IPS-15b (cell line): Measurements from ENCODE around the gene NDUFS5.

ENCODE experiments used
- H3K27me3 ChIP-seq: one replicate; pipeline ENCODE4 v1.6.1; 2013; ENCODE audit warnings: low read length; ENCODE audit not compliant: control insufficient read depth, insufficient read depth
- H3K36me3 ChIP-seq: one replicate; pipeline ENCODE4 v1.6.1; 2013; ENCODE audit warnings: low read length; ENCODE audit not compliant: control insufficient read depth, insufficient read depth
- H3K4me1 ChIP-seq: one replicate; pipeline ENCODE4 v1.6.1; 2013; ENCODE audit warnings: mild to moderate bottlenecking, low read length; ENCODE audit not compliant: control insufficient read depth, insufficient read depth
- H3K4me3 ChIP-seq: one replicate; pipeline ENCODE4 v1.5.1; 2013; ENCODE audit warnings: low read depth, low read length
- H3K9ac ChIP-seq: one replicate; pipeline ENCODE4 v1.6.1; 2013; ENCODE audit warnings: low read depth, mild to moderate bottlenecking, low read length
- H3K9me3 ChIP-seq: one replicate; pipeline ENCODE4 v1.6.1; 2013; ENCODE audit warnings: mild to moderate bottlenecking, low read length; ENCODE audit not compliant: control insufficient read depth, insufficient read depth

NDUFS5 gene

GRCh38 chr1:39076799-39077148, 50.6 kb downstream of the NDUFS5 start:
- Histone ChIP-seq H3K4me3 (no peak overlapping the region), H3K9me3 (no peaks in the 10 kb centered on the region), H3K27me3 (no peaks in the 10 kb centered on the region), H3K36me3 (no peaks in the 10 kb centered on the region), H3K9ac (no peak overlapping the region), H3K4me1 (peaks cover 4% of the 10 kb centered on the region)

GRCh38 chr1:39080269-39080826, 54.2 kb downstream of the NDUFS5 start:
- H3K27me3 ChIP-seq: peaks cover 17% of the 10 kb centered on the region
- no peak overlapping the region for H3K9ac ChIP-seq
- H3K4me1 ChIP-seq: peaks cover 8% of the 10 kb centered on the region
- H3K36me3 ChIP-seq: no peaks in the 10 kb centered on the region
- H3K4me3 ChIP-seq: peak overlapping the region; percentile 37
- no peaks in the 10 kb centered on the region for H3K9me3 ChIP-seq

- Histone ChIP-seq H3K36me3 (no peaks in the 10 kb centered on the region), H3K9me3 (no peaks in the 10 kb centered on the region), H3K4me3 (peak overlapping the region; percentile 37), H3K4me1 (peaks cover 8% of the 10 kb centered on the region), H3K27me3 (peaks cover 17% of the 10 kb centered on the region), H3K9ac (no peak overlapping the region)
Measured at GRCh38 chr1:39080831-39081270, 54.7 kb downstream of the NDUFS5 start.

- Histone ChIP-seq H3K9ac (no peak overlapping the region), H3K9me3 (no peaks in the 10 kb centered on the region), H3K36me3 (no peaks in the 10 kb centered on the region), H3K4me1 (peaks cover 8% of the 10 kb centered on the region), H3K4me3 (peak overlapping the region; percentile 60), H3K27me3 (peaks cover 17% of the 10 kb centered on the region)
Measured at GRCh38 chr1:39081271-39082009, 55.3 kb downstream of the NDUFS5 start.

- Histone ChIP-seq H3K4me3 (peak overlapping the region; percentile 60), H3K9me3 (no peaks in the 10 kb centered on the region), H3K4me1 (peaks cover 8% of the 10 kb centered on the region), H3K27me3 (peaks cover 17% of the 10 kb centered on the region), H3K9ac (no peak overlapping the region), H3K36me3 (no peaks in the 10 kb centered on the region)
Measured at GRCh38 chr1:39082010-39082799, 56.1 kb downstream of the NDUFS5 start.

- Histone ChIP-seq H3K4me1 (peaks cover 8% of the 10 kb centered on the region), H3K9ac (no peak overlapping the region), H3K36me3 (no peaks in the 10 kb centered on the region), H3K9me3 (no peaks in the 10 kb centered on the region), H3K27me3 (peaks cover 17% of the 10 kb centered on the region), H3K4me3 (peak overlapping the region; percentile 60)
Measured at GRCh38 chr1:39082811-39083576, 56.8 kb downstream of the NDUFS5 start.

GRCh38 chr1:39084191-39084590, 58.0 kb downstream of the NDUFS5 start:
- Histone ChIP-seq H3K4me1 (peaks cover 8% of the 10 kb centered on the region), H3K27me3 (peaks cover 17% of the 10 kb centered on the region), H3K4me3 (no peak overlapping the region), H3K36me3 (no peaks in the 10 kb centered on the region), H3K9me3 (no peaks in the 10 kb centered on the region), H3K9ac (no peak overlapping the region)
